Immature natural killer cell (primary cell): Measurements from ENCODE around the gene SFTA2. TPM values are rescaled to one million over a fixed set of nuclear protein-coding genes. Genes with fewer than 3 reads are reported as not detected.
"Not testable (repeated sequence)": the region's sequence is repeated elsewhere in the genome, so short reads cannot be mapped to it uniquely, and the experiment has no call there.

Source experiments
- DNase-seq, 3 donors: peaks; one replicate each; pipeline ENCODE4 v3.0.0; 2022; ENCODE audit warnings: mixed read lengths in 1 of 3
- H3K27ac Mint-ChIP-seq, 6 donors: one replicate each; pipeline ENCODE4 v1.8.0; 2020; ENCODE audit warnings: mixed read lengths in 6 of 6, mild to moderate bottlenecking in 5 of 6, inconsistent platforms in 4 of 6, moderate library complexity in 3 of 6
- H3K27me3 Mint-ChIP-seq, 3 donors: one replicate each; pipeline ENCODE4 v1.8.0; 2020 to 2021; ENCODE audit warnings: low read depth in 3 of 3, mild to moderate bottlenecking in 3 of 3, mixed read lengths in 3 of 3, moderate library complexity in 3 of 3, inconsistent platforms in 1 of 3
- H3K36me3 Mint-ChIP-seq, 3 donors: one replicate each; pipeline ENCODE4 v1.8.0; 2020; ENCODE audit warnings: mixed read lengths in 3 of 3, inconsistent platforms in 2 of 3, mild to moderate bottlenecking in 2 of 3
- H3K4me1 Mint-ChIP-seq, 2 donors: one replicate each; pipeline ENCODE4 v1.8.0; 2020; ENCODE audit warnings: inconsistent platforms in 2 of 2, mild to moderate bottlenecking in 2 of 2, mixed read lengths in 2 of 2, moderate library complexity in 1 of 2
- H3K4me3 Mint-ChIP-seq, 5 donors: one replicate each; pipeline ENCODE4 v1.8.0; 2020; ENCODE audit warnings: mild to moderate bottlenecking in 5 of 5, mixed read lengths in 5 of 5, inconsistent platforms in 3 of 5, moderate library complexity in 3 of 5
- H3K9me3 Mint-ChIP-seq, 6 donors: one replicate each; pipeline ENCODE4 v1.8.0; 2020; ENCODE audit warnings: mild to moderate bottlenecking in 6 of 6, mixed read lengths in 6 of 6, inconsistent platforms in 4 of 6, moderate library complexity in 3 of 6
- polyA plus RNA-seq, 3 donors: library from polyadenylated mRNA; unstranded; fragments of 300-500 nt; fragmentation: Illumina TruSeq; gene quantifications; one replicate each; pipeline ENCODE4 v1.2.3, GENCODE V29; 2021

The SFTA2 gene
- not detected for polyA plus RNA-seq

DNA sequence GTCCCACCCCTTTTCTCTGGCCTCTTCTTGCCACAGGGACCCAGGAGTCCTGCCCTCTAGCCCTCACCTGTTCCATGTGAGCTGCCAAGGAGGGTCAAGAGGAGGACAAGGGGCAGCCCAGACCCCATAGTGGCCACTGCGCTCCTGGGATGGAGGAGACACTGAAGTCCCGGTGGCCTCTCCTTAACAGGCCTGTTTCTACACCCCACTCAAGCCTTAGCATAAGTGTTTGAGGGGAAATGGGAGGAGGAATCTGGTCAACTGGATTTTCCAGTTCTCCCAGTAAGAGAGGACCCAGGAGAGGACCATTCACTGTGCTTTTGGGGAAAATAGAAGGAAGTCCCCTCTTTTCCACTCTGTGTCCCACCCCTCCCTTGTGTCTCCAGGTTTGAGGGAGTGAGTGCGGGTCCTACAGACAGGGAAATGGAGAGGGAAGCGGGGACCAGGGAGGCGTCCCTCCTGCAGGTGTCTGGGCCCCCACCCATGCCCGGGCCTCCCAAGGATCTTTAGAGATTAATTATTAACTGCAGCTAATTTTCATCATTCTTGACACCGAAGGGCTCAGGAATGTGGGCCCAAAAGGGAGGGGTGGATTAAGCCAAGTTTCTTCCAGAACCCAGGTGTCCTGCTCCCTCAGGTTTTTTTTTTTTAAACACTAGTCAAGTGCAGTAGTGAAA lies at the start of gene SFTA2:
Gene SFTA2, minus strand, starts transcription at position 202 of the 677 bp plus-strand sequence. Its CDS starts 74 bp downstream, at position 128.
- Mint-ChIP-seq H3K27ac (no peak within 1 kb of the TSS), H3K9me3 (no peaks in the 10 kb centered on the region), H3K4me3 (no peak within 1 kb of the TSS), H3K4me1 (no peaks in the 10 kb centered on the region), H3K27me3 (peaks cover 4 to 5% (median 5%) of the 10 kb centered on the region in 3 donors), H3K36me3 (peaks cover 11 to 14% (median 12%) of the 10 kb centered on the region in 3 donors)
- DNase-seq, result no peak

DNA sequence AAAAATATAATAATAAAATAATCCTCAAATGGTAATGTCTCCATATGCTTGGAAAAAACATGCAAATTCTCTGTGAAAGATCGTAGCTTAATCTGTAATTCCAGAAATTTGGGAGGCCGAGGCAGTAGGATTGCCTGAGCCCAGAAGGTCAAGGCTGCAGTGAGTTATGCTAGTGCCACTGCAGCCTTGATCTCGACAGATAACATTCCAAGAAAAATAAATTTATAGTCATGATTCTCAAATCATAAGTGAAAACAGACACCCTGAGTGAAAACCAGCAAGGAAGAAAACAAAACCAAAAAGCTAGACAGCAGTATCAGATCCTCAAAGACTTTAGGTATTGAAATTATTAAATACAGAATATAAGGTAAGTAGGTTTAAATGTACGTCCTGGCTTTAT lies 47.7 kb upstream of the SFTA2 start:
- H3K27ac Mint-ChIP-seq, result no peak overlapping the region
- no peaks in the 10 kb centered on the region for H3K9me3 Mint-ChIP-seq
- no peaks in the 10 kb centered on the region for H3K4me1 Mint-ChIP-seq
- peaks cover 9 to 20% (median 16%) of the 10 kb centered on the region in 3 donors for H3K27me3 Mint-ChIP-seq
- no peaks in the 10 kb centered on the region for H3K36me3 Mint-ChIP-seq
- no peak overlapping the region for H3K4me3 Mint-ChIP-seq
- DNase-seq, result no peak

DNA sequence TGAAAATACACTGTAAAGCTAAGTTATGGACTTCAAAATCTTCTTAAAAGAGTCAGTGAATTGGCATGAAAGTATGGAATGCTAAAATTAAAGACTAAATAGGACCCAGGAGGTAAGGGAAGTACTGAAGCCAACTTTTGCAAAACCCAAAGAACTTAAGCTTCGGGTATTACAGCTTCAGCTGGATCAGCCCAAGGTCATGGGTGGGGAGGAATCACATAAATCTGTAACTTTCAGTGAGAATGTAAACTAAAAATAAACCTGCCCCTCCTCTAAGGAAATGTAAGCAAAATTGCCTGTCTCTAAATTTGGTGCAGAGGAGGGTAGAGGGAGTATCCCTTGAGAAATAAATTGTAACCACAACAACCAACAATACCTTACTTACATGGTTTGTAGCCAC lies 47.2 kb upstream of the SFTA2 start:
- H3K27ac Mint-ChIP-seq, result no peak overlapping the region
- no peak overlapping the region for H3K4me3 Mint-ChIP-seq
- H3K4me1 Mint-ChIP-seq, result no peaks in the 10 kb centered on the region
- DNase-seq, result no peak
- H3K9me3 Mint-ChIP-seq, result no peaks in the 10 kb centered on the region
- H3K36me3 Mint-ChIP-seq, result no peaks in the 10 kb centered on the region
- peaks cover 8 to 20% (median 16%) of the 10 kb centered on the region in 3 donors for H3K27me3 Mint-ChIP-seq

DNA sequence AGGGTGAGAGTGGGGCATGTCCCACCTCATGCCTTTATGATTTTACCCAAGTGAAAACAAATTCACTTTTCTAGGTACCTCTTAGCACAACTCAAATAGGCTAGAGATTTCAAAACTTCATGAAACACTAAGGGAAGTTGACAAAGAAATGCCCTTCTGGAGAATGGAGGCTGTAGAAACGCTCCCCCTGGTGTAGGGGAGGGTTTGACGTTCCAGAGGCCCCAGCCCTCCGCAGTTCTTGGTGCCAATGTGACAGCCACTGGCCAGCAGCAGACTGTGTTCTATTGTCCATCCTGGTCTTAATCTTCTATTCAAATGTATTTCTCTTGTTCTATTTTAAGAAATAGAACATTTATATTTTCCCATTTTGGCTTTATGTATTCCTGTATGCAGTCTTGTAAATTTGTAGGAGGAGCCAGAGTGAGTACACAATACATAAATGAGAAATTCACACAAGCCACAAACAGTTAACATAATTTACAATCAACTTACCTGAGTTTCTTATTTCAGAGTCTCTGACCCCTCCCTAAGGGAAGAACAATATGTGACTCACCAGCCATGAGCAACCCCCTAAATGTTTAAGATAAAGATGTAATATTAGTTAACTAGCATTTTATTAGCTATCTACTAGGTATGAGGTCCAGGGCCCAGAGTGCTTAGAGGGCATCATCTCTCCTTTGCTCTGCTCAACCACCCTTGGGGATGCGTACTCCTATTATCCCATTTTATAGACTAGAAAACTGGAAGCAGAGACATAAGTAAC lies 42.7 kb upstream of the SFTA2 start:
- Mint-ChIP-seq H3K4me1 (no peaks in the 10 kb centered on the region), H3K36me3 (no peaks in the 10 kb centered on the region), H3K9me3 (no peaks in the 10 kb centered on the region), H3K4me3 (no peak overlapping the region), H3K27ac (no peak overlapping the region), H3K27me3 (peaks cover 5 to 22% (median 8%) of the 10 kb centered on the region in 3 donors)
- DNase-seq, result no peak

DNA sequence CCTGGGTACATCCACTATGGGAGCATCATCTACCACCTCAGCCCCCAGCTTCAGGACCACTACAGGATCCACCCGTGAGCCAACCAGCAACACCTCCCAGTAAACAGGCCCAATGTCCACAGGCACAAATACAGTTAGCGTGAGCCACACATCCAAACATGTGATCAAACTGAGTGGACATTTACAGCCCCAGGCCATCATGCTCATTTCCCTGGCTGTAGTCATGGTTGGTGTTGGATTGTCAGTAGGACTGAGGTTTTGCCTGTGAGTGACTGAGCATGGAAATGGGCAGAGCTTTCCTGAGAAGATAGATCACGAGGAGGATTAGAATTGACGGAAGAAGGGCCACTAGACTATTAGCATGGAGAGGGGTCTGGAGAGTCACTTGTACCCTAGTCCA lies 40.8 kb upstream of the SFTA2 start:
- Mint-ChIP-seq H3K4me3 (no peak overlapping the region), H3K36me3 (no peaks in the 10 kb centered on the region)
- no peak for DNase-seq

DNA sequence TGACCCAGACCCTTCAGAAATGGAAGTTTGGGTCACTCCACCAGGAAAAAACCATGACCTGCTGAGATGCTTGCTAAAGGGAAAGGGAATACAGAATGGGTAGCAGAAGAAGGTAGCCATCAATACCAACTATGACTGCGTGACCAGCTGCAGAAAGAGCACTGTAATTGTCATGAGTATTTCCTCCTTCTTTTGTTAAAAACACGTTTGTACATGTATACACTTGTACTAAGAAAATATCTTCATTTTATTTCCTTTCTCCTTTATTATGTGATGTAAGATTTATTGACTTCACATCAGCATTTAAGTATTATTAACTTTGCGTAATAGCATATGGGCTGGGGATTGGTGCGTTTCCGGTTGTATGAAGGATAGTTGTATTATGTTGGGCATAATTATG lies 39.0 kb upstream of the SFTA2 start:
- H3K27me3 Mint-ChIP-seq, result peaks cover 7 to 22% (median 13%) of the 10 kb centered on the region in 3 donors
- peaks cover 3 to 5% of the 10 kb centered on the region in 2 donors for H3K4me1 Mint-ChIP-seq
- DNase-seq, result no peak
- H3K36me3 Mint-ChIP-seq, result no peaks in the 10 kb centered on the region
- no peak overlapping the region for H3K27ac Mint-ChIP-seq
- H3K9me3 Mint-ChIP-seq, result no peaks in the 10 kb centered on the region
- H3K4me3 Mint-ChIP-seq, result no peak overlapping the region

More for the DNA sequence above, 40.8 kb upstream of the SFTA2 start:
- H3K27ac Mint-ChIP-seq, result no peak overlapping the region
- H3K9me3 Mint-ChIP-seq, result no peaks in the 10 kb centered on the region
- no peaks in the 10 kb centered on the region for H3K4me1 Mint-ChIP-seq
- H3K27me3 Mint-ChIP-seq, result peaks cover 5 to 27% (median 11%) of the 10 kb centered on the region in 3 donors

DNA sequence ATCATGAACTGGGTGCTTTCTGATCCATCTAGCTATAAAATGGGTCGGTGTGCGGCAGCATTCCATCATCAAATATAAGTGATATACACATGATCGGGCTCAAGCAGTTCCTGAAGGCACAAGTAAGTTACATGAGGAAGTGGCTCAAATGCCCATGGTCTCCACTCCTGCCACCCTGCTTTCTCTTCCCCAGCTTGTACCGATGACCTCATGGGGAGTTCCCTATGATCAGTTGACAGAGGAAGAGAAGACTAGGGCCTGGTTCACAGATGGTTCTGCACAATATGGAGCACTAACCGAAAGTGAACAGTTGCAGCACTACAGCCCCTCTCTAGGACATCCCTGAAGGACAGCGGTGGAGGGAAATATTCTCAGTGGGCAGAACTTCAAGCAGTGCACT lies 37.2 kb upstream of the SFTA2 start:
- not testable (repeated sequence) for H3K4me3 Mint-ChIP-seq, H3K36me3 Mint-ChIP-seq, H3K27ac Mint-ChIP-seq, DNase-seq, H3K9me3 Mint-ChIP-seq
- H3K4me1 Mint-ChIP-seq, result peaks cover 21 to 23% of the 10 kb centered on the region in 2 donors
- H3K27me3 Mint-ChIP-seq, result peaks cover 17 to 29% (median 28%) of the 10 kb centered on the region in 3 donors

DNA sequence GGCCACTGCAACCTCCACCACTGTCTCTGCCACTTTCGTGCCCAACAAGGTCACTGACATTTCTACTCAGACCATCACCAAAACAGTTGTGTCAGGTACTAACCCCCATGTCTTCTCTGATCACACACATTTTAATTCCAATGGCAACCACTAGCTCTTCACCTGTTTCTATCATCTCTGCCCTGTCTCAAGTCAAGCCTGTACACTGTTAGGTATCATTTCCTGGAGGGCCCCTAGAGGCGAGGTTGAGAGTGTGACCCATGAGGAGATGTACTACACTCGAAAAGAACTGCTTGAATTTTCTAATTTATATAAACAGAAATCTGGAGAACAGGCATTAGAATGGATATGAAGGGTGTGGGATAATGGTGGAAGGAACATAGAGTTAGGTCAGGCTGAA lies 34.2 kb upstream of the SFTA2 start:
- H3K27ac Mint-ChIP-seq, result no peak overlapping the region

DNA sequence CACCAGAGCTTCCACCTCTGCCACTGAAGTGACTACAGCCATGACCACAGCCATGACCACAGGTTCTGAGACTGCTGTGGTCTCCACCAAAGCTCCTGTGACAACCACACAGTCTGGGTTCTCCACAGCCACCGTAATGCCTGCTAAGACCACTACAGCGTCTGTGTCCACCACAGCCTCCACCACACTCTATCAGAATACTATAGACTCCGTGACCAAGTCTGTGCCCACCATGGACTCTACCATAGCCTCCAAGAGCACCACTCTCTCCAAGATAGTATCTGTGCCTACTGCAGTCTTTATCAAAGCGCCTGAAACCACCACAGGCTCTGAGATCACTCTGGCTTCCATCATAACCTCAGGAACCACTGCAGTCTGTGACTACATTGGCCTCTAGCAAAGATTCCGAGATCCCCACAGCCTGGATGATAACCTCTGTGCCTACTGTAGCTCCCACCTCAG lies 33.2 kb upstream of the SFTA2 start:
- peaks cover 0 to 4% (median 0%) of the 10 kb centered on the region in 6 donors for H3K9me3 Mint-ChIP-seq
- peaks cover 29 to 37% of the 10 kb centered on the region in 2 donors for H3K4me1 Mint-ChIP-seq
- peak overlapping the region; percentile 7 to 81 (median 61) for H3K27ac Mint-ChIP-seq
- H3K27me3 Mint-ChIP-seq, result peaks cover 15 to 34% (median 22%) of the 10 kb centered on the region in 3 donors
- H3K4me3 Mint-ChIP-seq, result peak overlapping the region in 4 of 5 donors; percentile 4 to 70 (median 64)
- peak; percentile 43 to 46 (median 46) for DNase-seq
- no peaks in the 10 kb centered on the region for H3K36me3 Mint-ChIP-seq

More for the DNA sequence above, 34.2 kb upstream of the SFTA2 start:
- Mint-ChIP-seq H3K4me1 (peaks cover 29 to 37% of the 10 kb centered on the region in 2 donors), H3K9me3 (peaks cover 0 to 4% (median 0%) of the 10 kb centered on the region in 6 donors), H3K27me3 (peaks cover 15 to 32% (median 20%) of the 10 kb centered on the region in 3 donors), H3K36me3 (no peaks in the 10 kb centered on the region), H3K4me3 (no peak overlapping the region)
- DNase-seq, result no peak

DNA sequence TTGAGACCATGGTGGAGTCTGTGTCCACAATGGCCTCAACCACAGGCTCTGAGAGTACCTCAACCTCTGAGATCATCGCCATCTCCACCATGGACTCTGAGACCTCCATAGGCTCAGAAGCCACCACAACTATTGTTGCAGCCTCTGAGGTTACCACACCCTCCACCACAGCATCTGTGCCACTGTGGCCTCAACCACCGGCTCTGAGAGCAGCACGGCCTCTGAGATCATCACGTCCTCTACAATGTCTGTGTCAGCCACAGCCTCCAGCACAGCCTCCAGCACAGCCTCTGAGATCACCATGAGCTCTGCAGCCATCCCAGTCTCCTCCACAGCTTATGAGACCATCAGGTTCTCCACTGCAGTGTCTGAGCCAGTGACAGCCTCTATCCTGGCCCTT lies 32.1 kb upstream of the SFTA2 start:
- Mint-ChIP-seq H3K27me3 (peaks cover 15 to 34% (median 21%) of the 10 kb centered on the region in 3 donors), H3K27ac (peak overlapping the region in 5 of 6 donors; percentile 22 to 81 (median 59)), H3K36me3 (no peaks in the 10 kb centered on the region), H3K4me3 (peak overlapping the region; percentile 4 to 70 (median 60)), H3K4me1 (peaks cover 29 to 37% of the 10 kb centered on the region in 2 donors), H3K9me3 (peaks cover 0 to 5% (median 0%) of the 10 kb centered on the region in 6 donors)
- peak; percentile 61 to 76 (median 69) for DNase-seq

DNA sequence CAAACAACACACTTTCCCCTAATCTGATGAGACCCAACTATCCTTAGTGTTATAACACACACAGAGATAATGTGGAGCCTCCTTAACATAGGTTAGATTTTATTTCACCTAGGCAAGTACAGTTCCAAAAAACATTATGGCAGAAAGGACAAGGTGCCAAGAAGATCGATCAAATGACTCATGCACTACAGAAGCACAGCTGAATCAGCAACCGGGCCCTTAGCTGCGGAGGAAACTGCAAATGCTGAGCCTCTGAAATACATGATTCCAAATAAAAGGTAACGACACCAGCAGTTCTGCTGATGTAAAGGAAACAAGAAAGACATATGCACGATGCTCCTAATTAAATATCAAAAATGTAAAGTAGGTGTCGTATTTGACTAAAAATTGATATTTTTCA lies 31.7 kb upstream of the SFTA2 start:
- H3K27ac Mint-ChIP-seq, result peak overlapping the region in 1 of 6 donors; percentile 59
- H3K4me1 Mint-ChIP-seq, result peaks cover 29 to 37% of the 10 kb centered on the region in 2 donors
- H3K36me3 Mint-ChIP-seq, result no peaks in the 10 kb centered on the region
- no peak for DNase-seq
- peaks cover 15 to 34% (median 23%) of the 10 kb centered on the region in 3 donors for H3K27me3 Mint-ChIP-seq
- peak overlapping the region in 3 of 5 donors; percentile 13 to 70 (median 33) for H3K4me3 Mint-ChIP-seq
- H3K9me3 Mint-ChIP-seq, result peaks cover 0 to 5% (median 0%) of the 10 kb centered on the region in 6 donors

DNA sequence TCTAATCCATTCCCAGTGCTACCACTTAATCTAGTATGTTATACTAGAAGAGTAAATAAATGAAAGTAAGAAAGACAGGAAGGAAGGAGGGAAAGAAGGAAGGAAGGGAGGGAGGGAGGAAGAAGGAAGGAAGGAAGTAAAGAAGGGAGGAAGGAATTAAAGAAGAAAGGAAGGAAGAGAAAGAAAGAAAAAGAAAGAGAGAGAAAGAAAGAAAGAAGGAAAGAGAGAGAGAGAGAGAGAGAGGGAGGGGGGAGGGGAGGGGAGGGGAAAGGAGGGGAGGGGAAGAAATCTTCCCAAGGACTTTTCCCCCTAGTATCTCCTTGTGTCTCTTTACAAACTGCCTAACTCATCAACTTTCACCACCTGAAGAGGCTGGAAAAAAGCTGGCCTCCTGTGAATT lies 30.7 kb upstream of the SFTA2 start:
- Mint-ChIP-seq H3K4me3 (peak overlapping the region in 1 of 5 donors; percentile 17), H3K27ac (no peak overlapping the region), H3K4me1 (peaks cover 29 to 37% of the 10 kb centered on the region in 2 donors), H3K9me3 (peaks cover 0 to 7% (median 0%) of the 10 kb centered on the region in 6 donors), H3K36me3 (no peaks in the 10 kb centered on the region), H3K27me3 (peaks cover 15 to 32% (median 25%) of the 10 kb centered on the region in 3 donors)
- DNase-seq, result no peak

DNA sequence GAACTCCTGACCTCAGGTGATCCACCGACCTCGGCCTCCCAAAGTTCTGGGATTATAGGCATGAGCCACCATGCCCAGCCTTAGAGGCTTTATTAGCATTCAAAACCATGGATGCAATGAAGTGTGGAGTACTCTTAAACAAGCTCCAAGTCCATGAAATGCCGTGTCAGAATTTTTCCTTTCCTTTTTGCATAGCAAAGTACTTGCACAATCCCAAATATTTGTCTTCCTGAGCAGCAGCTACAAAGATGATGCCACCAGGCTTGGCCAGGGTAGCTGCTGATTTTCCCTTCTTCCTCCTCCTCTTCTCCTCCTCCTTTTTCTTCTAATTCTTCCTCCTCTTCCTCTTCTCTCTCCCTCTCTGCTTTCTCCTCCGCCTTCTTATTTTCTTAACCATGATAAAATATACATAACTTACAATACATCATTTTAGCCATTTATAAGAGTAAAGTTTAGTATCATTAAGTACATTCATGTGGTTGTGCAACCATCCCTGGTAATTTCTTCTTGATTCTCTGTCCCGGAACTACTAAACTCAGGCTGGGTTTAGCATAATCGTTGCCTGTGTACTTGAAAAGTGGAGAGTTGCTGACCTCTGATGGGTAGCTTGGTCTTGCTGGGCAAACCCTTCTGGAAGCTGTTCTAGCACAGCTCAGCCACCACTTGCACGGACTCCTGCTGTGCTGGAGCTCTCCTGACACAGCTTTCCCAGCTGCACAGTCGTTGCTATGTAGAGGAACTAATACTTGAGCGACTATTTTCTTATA lies 29.1 kb upstream of the SFTA2 start:
- Mint-ChIP-seq H3K4me3 (no peak overlapping the region), H3K36me3 (no peaks in the 10 kb centered on the region), H3K9me3 (peaks cover 0 to 7% (median 0%) of the 10 kb centered on the region in 6 donors), H3K27ac (no peak overlapping the region), H3K27me3 (peaks cover 17 to 37% (median 26%) of the 10 kb centered on the region in 3 donors), H3K4me1 (peaks cover 31 to 34% of the 10 kb centered on the region in 2 donors)
- DNase-seq, result no peak
